Neural progenitor cell (in vitro differentiated cells): ENCODE data around the gene SLC38A9. TPM values are rescaled to one million over a fixed set of nuclear protein-coding genes. Genes with fewer than 3 reads are reported as not detected.
"Not testable (repeated sequence)": the region's sequence is repeated elsewhere in the genome, so short reads cannot be mapped to it uniquely, and the experiment has no call there.

Experiments used
- DNase-seq: peaks from one replicate; pipeline ENCODE4 v3.0.0-alpha.2; 2016; ENCODE audit warnings: low spot score
- H2AFZ ChIP-seq: fragments of 200-600 bp; sonication (generic); replicated peaks from 2 replicates; pipeline ENCODE4 v1.6.1; 2016; ENCODE audit warnings: antibody characterized with exemption
- H3F3A ChIP-seq: fragments of 200-600 bp; sonication (generic); 2 replicates; pipeline ENCODE4 v1.6.1; 2016; ENCODE audit warnings: antibody characterized with exemption, low read depth
- H3K27ac ChIP-seq: fragments of 200-600 bp; sonication (generic); 2 replicates; pipeline ENCODE4 v1.5.1; 2016; ENCODE audit warnings: mild to moderate bottlenecking
- H3K27me3 ChIP-seq: fragments of 200-600 bp; sonication (generic); 2 replicates; pipeline ENCODE4 v1.6.1; 2016; ENCODE audit warnings: mild to moderate bottlenecking, moderate library complexity
- H3K36me3 ChIP-seq: fragments of 200-600 bp; sonication (generic); 2 replicates; pipeline ENCODE4 v1.5.1; 2016
- H3K4me1 ChIP-seq: fragments of 200-600 bp; sonication (generic); 2 replicates; pipeline ENCODE4 v1.6.1; 2016; ENCODE audit warnings: mixed run types
- H3K4me2 ChIP-seq: fragments of 200-600 bp; sonication (generic); 2 replicates; pipeline ENCODE4 v1.6.1; 2016
- H3K4me3 ChIP-seq: fragments of 200-600 bp; sonication (generic); 2 replicates; pipeline ENCODE4 v1.5.1; 2016
- H3K79me2 ChIP-seq: fragments of 200-600 bp; sonication (generic); 2 replicates; pipeline ENCODE4 v1.6.1; 2016; ENCODE audit warnings: low read depth
- H3K9ac ChIP-seq: fragments of 200-600 bp; sonication (generic); 2 replicates; pipeline ENCODE4 v1.6.1; 2016
- H3K9me3 ChIP-seq: fragments of 200-600 bp; sonication (generic); 2 replicates; pipeline ENCODE4 v1.5.1; 2016; ENCODE audit warnings: low read depth
- H4K20me1 ChIP-seq: fragments of 200-600 bp; sonication (generic); 2 replicates; pipeline ENCODE4 v1.6.1; 2016; ENCODE audit warnings: low read depth
- H3K27ac Mint-ChIP-seq: 3 replicates; pipeline ENCODE4 v1.8.0; 2021; ENCODE audit warnings: mixed read lengths
- H3K27me3 Mint-ChIP-seq: 2 replicates; pipeline ENCODE4 v1.8.0; 2022; ENCODE audit warnings: low read depth, mild to moderate bottlenecking, inconsistent platforms, moderate library complexity, mixed read lengths; ENCODE audit not compliant: insufficient read depth
- H3K36me3 Mint-ChIP-seq: 3 replicates; pipeline ENCODE4 v1.8.0; 2021; ENCODE audit warnings: mixed read lengths
- H3K4me1 Mint-ChIP-seq: 3 replicates; pipeline ENCODE4 v1.8.0; 2021; ENCODE audit warnings: mixed read lengths
- H3K4me3 Mint-ChIP-seq: 3 replicates; pipeline ENCODE4 v1.8.0; 2021; ENCODE audit warnings: mild to moderate bottlenecking, moderate library complexity, mixed read lengths
- H3K9me3 Mint-ChIP-seq: 3 replicates; pipeline ENCODE4 v1.8.0; 2020; ENCODE audit warnings: mixed read lengths
- CTCF ChIP-seq: fragments of 200-600 bp; sonication (generic); IDR thresholded peaks from 2 replicates; pipeline ENCODE4 v1.5.1; 2017; ENCODE audit warnings: antibody characterized with exemption, mild to moderate bottlenecking
- EZH2 ChIP-seq: fragments of 200-600 bp; sonication (generic); IDR thresholded peaks from 2 replicates; pipeline ENCODE4 v1.6.1; 2017; ENCODE audit warnings: antibody characterized with exemption, mild to moderate bottlenecking, moderate library complexity
- EZH2phosphoT487 ChIP-seq: fragments of 200-600 bp; sonication (generic); IDR thresholded peaks from 2 replicates; pipeline ENCODE4 v1.6.1; 2017; ENCODE audit warnings: antibody characterized with exemption
- total RNA-seq: library from RNA; depleted of rRNA; stranded (reverse); fragments of >200 nt; gene quantifications from 2 replicates; pipeline ENCODE4 v1.2.3, GENCODE V29; 2015; ENCODE audit warnings: low replicate concordance

The SLC38A9 gene
- total RNA-seq, 1 donor from 2014 or later = 57.7 TPM

DNA sequence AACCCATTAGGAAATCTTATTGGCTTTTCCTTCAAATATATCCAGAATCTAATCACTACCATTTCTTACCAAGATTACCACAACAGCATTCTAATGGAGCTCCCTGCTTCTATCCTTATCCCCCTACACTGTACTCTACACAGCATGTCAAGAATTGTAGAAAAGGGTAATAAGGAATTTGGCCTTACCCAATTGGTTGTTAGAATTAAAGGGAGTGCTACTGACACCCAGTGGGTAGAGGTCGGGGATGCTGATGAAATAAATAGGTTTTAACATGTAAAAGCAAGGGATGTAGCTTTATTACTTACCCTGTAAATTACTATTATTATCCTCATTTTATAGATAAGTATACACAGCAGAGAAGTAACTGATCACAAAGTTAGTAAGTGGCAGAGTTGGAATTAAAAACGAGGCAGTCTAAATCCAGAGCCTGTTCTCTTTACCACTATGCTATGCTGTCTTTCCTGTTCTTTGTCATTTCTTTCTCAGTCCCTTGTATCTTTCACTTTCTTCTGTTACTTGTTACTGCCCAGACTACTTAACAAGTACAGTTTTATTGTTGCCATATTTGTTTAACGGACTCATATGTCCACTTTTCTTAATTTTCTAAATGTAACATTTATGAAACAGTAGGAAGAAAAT is 10.5 kb downstream of the SLC38A9 start:
- no peaks in the 10 kb centered on the region for H3K4me1 ChIP-seq
- no peak overlapping the region for H2AFZ ChIP-seq
- H3K36me3 ChIP-seq = peaks cover 15% of the 10 kb centered on the region
- no peaks in the 10 kb centered on the region for H3F3A ChIP-seq
- no peaks in the 10 kb centered on the region for H3K27me3 ChIP-seq
- Mint-ChIP-seq H3K27me3 (no peaks in the 10 kb centered on the region), H3K4me1 (no peaks in the 10 kb centered on the region), H3K36me3 (peaks cover 14% of the 10 kb centered on the region), H3K9me3 (peaks cover 7% of the 10 kb centered on the region), H3K4me3 (no peak overlapping the region), H3K27ac (no peak overlapping the region)
- TF ChIP-seq EZH2phosphoT487 = no peak
- TF ChIP-seq CTCF = peak; percentile 13
- no peak for TF ChIP-seq EZH2
- no peak overlapping the region for H3K4me2 ChIP-seq
- no peak overlapping the region for H3K9ac ChIP-seq
- peaks cover 6% of the 10 kb centered on the region for H3K9me3 ChIP-seq
- no peak overlapping the region for H3K27ac ChIP-seq
- no peak overlapping the region for H3K4me3 ChIP-seq
- H3K79me2 ChIP-seq = no peaks in the 10 kb centered on the region
- DNase-seq = no peak
- H4K20me1 ChIP-seq = no peaks in the 10 kb centered on the region

- Mint-ChIP-seq H3K36me3 (peaks cover 14% of the 10 kb centered on the region), H3K4me3 (no peak overlapping the region), H3K9me3 (peaks cover 7% of the 10 kb centered on the region), H3K27ac (no peak overlapping the region), H3K27me3 (no peaks in the 10 kb centered on the region), H3K4me1 (no peaks in the 10 kb centered on the region)
- no peak overlapping the region for H2AFZ ChIP-seq
- H3K36me3 ChIP-seq = peaks cover 11% of the 10 kb centered on the region
- H4K20me1 ChIP-seq = no peaks in the 10 kb centered on the region
- H3K9me3 ChIP-seq = peaks cover 6% of the 10 kb centered on the region
- no peaks in the 10 kb centered on the region for H3F3A ChIP-seq
- H3K27me3 ChIP-seq = no peaks in the 10 kb centered on the region
- no peak overlapping the region for H3K4me3 ChIP-seq
- no peak overlapping the region for H3K27ac ChIP-seq
- no peaks in the 10 kb centered on the region for H3K4me1 ChIP-seq
- no peak for DNase-seq
- H3K79me2 ChIP-seq = no peaks in the 10 kb centered on the region
- TF ChIP-seq EZH2phosphoT487 (no peak), CTCF (no peak), EZH2 (no peak)
- H3K9ac ChIP-seq = no peak overlapping the region
- no peak overlapping the region for H3K4me2 ChIP-seq
Observed at GRCh38 chr5:55700745-55701144, 11.4 kb downstream of the SLC38A9 start.

GRCh38 chr5:55699041-55699688 is 13.0 kb downstream of the SLC38A9 start:
- no peaks in the 10 kb centered on the region for H4K20me1 ChIP-seq
- no peak overlapping the region for H3K4me3 Mint-ChIP-seq
- no peak for TF ChIP-seq EZH2
- no peak for TF ChIP-seq EZH2phosphoT487
- TF ChIP-seq CTCF = no peak
- peaks cover 6% of the 10 kb centered on the region for H3F3A ChIP-seq
- peaks cover 2% of the 10 kb centered on the region for H3K4me1 Mint-ChIP-seq
- peaks cover 11% of the 10 kb centered on the region for H3K36me3 ChIP-seq
- H3K36me3 Mint-ChIP-seq = peaks cover 19% of the 10 kb centered on the region
- H3K9me3 ChIP-seq = peaks cover 6% of the 10 kb centered on the region
- peaks cover 9% of the 10 kb centered on the region for H3K9me3 Mint-ChIP-seq
- no peak overlapping the region for H3K4me2 ChIP-seq
- no peak overlapping the region for H3K27ac Mint-ChIP-seq
- H3K4me1 ChIP-seq = no peaks in the 10 kb centered on the region
- no peaks in the 10 kb centered on the region for H3K79me2 ChIP-seq
- no peak overlapping the region for H3K4me3 ChIP-seq
- H3K27me3 Mint-ChIP-seq = no peaks in the 10 kb centered on the region
- H3K27me3 ChIP-seq = no peaks in the 10 kb centered on the region
- no peak overlapping the region for H3K27ac ChIP-seq
- no peak overlapping the region for H3K9ac ChIP-seq
- H2AFZ ChIP-seq = no peak overlapping the region
- no peak for DNase-seq

GRCh38 chr5:55696704-55697103 is 15.4 kb downstream of the SLC38A9 start:
- H3K36me3 Mint-ChIP-seq = peaks cover 20% of the 10 kb centered on the region
- H3K27ac Mint-ChIP-seq, H3K79me2 ChIP-seq, H3K27ac ChIP-seq, H3F3A ChIP-seq, H2AFZ ChIP-seq, H3K9me3 Mint-ChIP-seq, H3K4me1 ChIP-seq, H3K27me3 ChIP-seq, H3K4me1 Mint-ChIP-seq, DNase-seq, H3K4me2 ChIP-seq, H3K9ac ChIP-seq, H3K4me3 ChIP-seq, H4K20me1 ChIP-seq, H3K4me3 Mint-ChIP-seq, H3K9me3 ChIP-seq, H3K27me3 Mint-ChIP-seq: not testable (repeated sequence)
- H3K36me3 ChIP-seq = peaks cover 11% of the 10 kb centered on the region
